ENCODE measurements around the gene COX7C. TPM values are rescaled to one million over a fixed set of nuclear protein-coding genes. Genes with fewer than 3 reads are reported as not detected.

Gene COX7C
- total and polyA plus RNA-seq, 9 of the 15 experiments (the other 6 are each of a cell fraction or from before 2014, with no cell fraction given) = 576 to 1,783 (median 996) TPM

GRCh38 chr5:86623785-86624483, 6.2 kb downstream of the COX7C start:
- Histone ChIP-seq H3K36me3 (ENCODE audit: control insufficient read depth, insufficient read depth, low read length) (peaks cover 32% of the 10 kb centered on the region), H3K9me1 (ENCODE audit: control insufficient read depth, insufficient read depth, low read length) (no peaks in the 10 kb centered on the region), H3K9ac (ENCODE audit: insufficient read depth in 1 of 2, low read depth in 2 of 2, low read length in 2 of 2) (no peak overlapping the region), H3K9me3 (replicated peaks; ENCODE audit: control insufficient read depth, insufficient read depth, low read depth, low read length) (no peaks in the 10 kb centered on the region), H3K4me1 (replicated peaks in 1 of 2; ENCODE audit: control insufficient read depth in 2 of 2, insufficient read depth in 2 of 2, low read length in 2 of 2) (peaks cover 0 to 3% of the 10 kb centered on the region in 2 experiments; a peak in 1 of 5 replicates), H3K4me3 (no peak overlapping the region), H3K27me3 (ENCODE audit: control insufficient read depth in 2 of 2, insufficient read depth in 2 of 2, low read length in 2 of 2) (no peaks in the 10 kb centered on the region), H3K4me2 (ENCODE audit: insufficient read depth, low read length) (no peak overlapping the region), H3K79me2 (ENCODE audit: control insufficient read depth, insufficient read depth, low read length) (peaks cover 17% of the 10 kb centered on the region), H3K27ac (ENCODE audit: extremely low read depth, low read depth, low read length) (no peak overlapping the region), H2AFZ (ENCODE audit: low read depth, low read length) (no peak overlapping the region), H4K20me1 (replicated peaks; ENCODE audit: control insufficient read depth, insufficient read depth, low read length) (no peaks in the 10 kb centered on the region)
- intact Hi-C loops (cut with micrococcal nuclease) = no loop called here
- no TSS peak for BruUV-seq (replicated peaks)
- ChIA-PET POLR2A (no interaction called here), CTCF (ENCODE audit: low intra/inter-chr PET ratio) (no interaction called here)
- ATAC-seq (peak; percentile 85), DNase-seq (ENCODE audit: extremely low read depth in 1 of 4, low spot score in 3 of 4) (peak in 2 of 4 experiments; percentile 23 to 27), FAIRE-seq (no peak)
- in situ Hi-C loops (cut with MboI) = no loop called here
- 21% methylated on average over 4 of the region's 4 CpGs for WGBS (ENCODE audit: insufficient coverage, low coverage, missing lambda C conversion rate)
- TF ChIP-seq NFE2 (IDR thresholded peaks at IDR 0.05; ENCODE audit: low read depth) (peak; percentile 91), ZNF778 (CRISPR knock-in tag; IDR thresholded peaks at IDR 0.05) (no peak), ETV5 (CRISPR knock-in tag; IDR thresholded peaks at IDR 0.05; ENCODE audit: low read depth) (no peak), SMARCA5 (IDR thresholded peaks at IDR 0.05) (no peak), NFE2L1 (tag; IDR thresholded peaks at IDR 0.05; ENCODE audit: borderline replicate concordance, low read depth) (0 out of 2 replicates have a peak, but pooled peaks have one; percentile 35), HMG20B (CRISPR knock-in tag; IDR thresholded peaks at IDR 0.05) (no peak), MAFF (IDR thresholded peaks at IDR 0.05; ENCODE audit: low read length) (peak; percentile 95), NCOA2 (IDR thresholded peaks at IDR 0.05; ENCODE audit: partially characterized antibody in 2 of 2) (no peak), SETDB1 (IDR thresholded peaks at IDR 0.05; ENCODE audit: low read length) (no peak), ZC3H4 (CRISPR knock-in tag; IDR thresholded peaks at IDR 0.05; ENCODE audit: borderline replicate concordance) (no peak), BCOR (IDR thresholded peaks at IDR 0.05) (no peak), TAF9B (IDR thresholded peaks at IDR 0.05; ENCODE audit: partially characterized antibody) (no peak), MAFK (IDR thresholded peaks at IDR 0.05; ENCODE audit: low read length) (peak; percentile 93), U2AF2 (optimal IDR thresholded peaks at IDR 0.05; ENCODE audit: low read depth, low read length) (no peak), RBM22 (IDR thresholded peaks at IDR 0.05; ENCODE audit: low read depth, low read length, poor library complexity, severe bottlenecking) (no peak), CTBP1 (IDR thresholded peaks at IDR 0.05; ENCODE audit: borderline replicate concordance) (peak; percentile 28; the same call in 1 of the 2 replicates), ZNF699 (CRISPR knock-in tag; IDR thresholded peaks at IDR 0.05; ENCODE audit: insufficient replicate concordance) (no peak), RNF2 (IDR thresholded peaks at IDR 0.05) (no peak), ZNF174 (CRISPR knock-in tag; IDR thresholded peaks at IDR 0.05) (no peak), ILK (tag; IDR thresholded peaks at IDR 0.05; ENCODE audit: borderline replicate concordance, low read depth) (no peak)
- TF ChIP-seq, protein P1, sequence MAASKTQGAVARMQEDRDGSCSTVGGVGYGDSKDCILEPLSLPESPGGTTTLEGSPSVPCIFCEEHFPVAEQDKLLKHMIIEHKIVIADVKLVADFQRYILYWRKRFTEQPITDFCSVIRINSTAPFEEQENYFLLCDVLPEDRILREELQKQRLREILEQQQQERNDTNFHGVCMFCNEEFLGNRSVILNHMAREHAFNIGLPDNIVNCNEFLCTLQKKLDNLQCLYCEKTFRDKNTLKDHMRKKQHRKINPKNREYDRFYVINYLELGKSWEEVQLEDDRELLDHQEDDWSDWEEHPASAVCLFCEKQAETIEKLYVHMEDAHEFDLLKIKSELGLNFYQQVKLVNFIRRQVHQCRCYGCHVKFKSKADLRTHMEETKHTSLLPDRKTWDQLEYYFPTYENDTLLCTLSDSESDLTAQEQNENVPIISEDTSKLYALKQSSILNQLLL (CRISPR knock-in tag; IDR thresholded peaks at IDR 0.05; ENCODE audit: borderline replicate concordance) = no peak
